HepG2 (cell line): ENCODE results near the gene HPCAL1. TPM values are rescaled to one million over a fixed set of nuclear protein-coding genes. Genes with fewer than 3 reads are reported as not detected.

ENCODE experiments used
- ARNTL ChIP-seq: sonication (generic); formaldehyde crosslinking; IDR thresholded peaks from 2 replicates; pipeline ENCODE4 v1.4.0; 2020; ENCODE audit warnings: mild to moderate bottlenecking, missing genetic modification reagents
- BORCS8-MEF2B ChIP-seq: sonication (generic); formaldehyde crosslinking; IDR thresholded peaks from 2 replicates; pipeline ENCODE4 v1.8.0; 2022; ENCODE audit warnings: mild to moderate bottlenecking, missing genetic modification reagents
- CENPX ChIP-seq: sonication (generic); formaldehyde crosslinking; IDR thresholded peaks from 2 replicates; pipeline ENCODE4 v1.9.0; 2021; ENCODE audit warnings: mild to moderate bottlenecking, missing genetic modification reagents, moderate library complexity
- CREBL2 ChIP-seq: sonication (generic); formaldehyde crosslinking; IDR thresholded peaks from 2 replicates; pipeline ENCODE4 v1.8.1; 2023; ENCODE audit warnings: missing genetic modification reagents, mild to moderate bottlenecking, borderline replicate concordance
- HIC2 ChIP-seq: sonication (generic); formaldehyde crosslinking; IDR thresholded peaks from 2 replicates; pipeline ENCODE4 v1.9.0; 2022; ENCODE audit warnings: low read depth, missing genetic modification reagents
- HNRNPK ChIP-seq: fragments of 200-400 bp; formaldehyde crosslinking; IDR thresholded peaks from 2 replicates; pipeline ENCODE4 v1.6.1; 2018; ENCODE audit warnings: low read length, low read depth, moderate library complexity, mild to moderate bottlenecking; ENCODE audit not compliant: poor library complexity, severe bottlenecking
- HOXA7 ChIP-seq: sonication (generic); formaldehyde crosslinking; IDR thresholded peaks from 2 replicates; pipeline ENCODE4 v1.8.1; 2022; ENCODE audit warnings: mild to moderate bottlenecking, missing genetic modification reagents, moderate library complexity
- IKZF4 ChIP-seq: sonication (generic); formaldehyde crosslinking; IDR thresholded peaks from 2 replicates; pipeline ENCODE4 v1.5.1; 2020; ENCODE audit warnings: borderline replicate concordance, mild to moderate bottlenecking, low read depth, missing genetic modification reagents; ENCODE audit errors: not compliant biosample characterization
- JUNB ChIP-seq: sonication (generic); formaldehyde crosslinking; IDR thresholded peaks from 2 replicates; pipeline ENCODE4 v1.8.0; 2022; ENCODE audit warnings: missing genetic modification reagents, mild to moderate bottlenecking, borderline replicate concordance
- MNT ChIP-seq: fragments of 450-650 bp; IDR thresholded peaks from 2 replicates; pipeline ENCODE4 v1.6.1; 2016
- PREB ChIP-seq: sonication (generic); formaldehyde crosslinking; IDR thresholded peaks from 2 replicates; pipeline ENCODE4 v1.4.0; 2020; ENCODE audit warnings: missing genetic modification reagents
- RFX3 ChIP-seq: IDR thresholded peaks from 2 replicates; pipeline ENCODE4 v1.6.1; 2016; ENCODE audit warnings: missing biosample characterization, missing genetic modification reagents
- SAP130 ChIP-seq: IDR thresholded peaks from 2 replicates; pipeline ENCODE4 v1.6.1; 2016; ENCODE audit warnings: low read depth
- SIN3B ChIP-seq: fragments of 150-350 bp; IDR thresholded peaks from 2 replicates; pipeline ENCODE4 v1.6.1; 2014; ENCODE audit warnings: low read length
- TAF15 ChIP-seq: fragments of 200-400 bp; formaldehyde crosslinking; IDR thresholded peaks from one replicate; pipeline ENCODE4 v1.6.1; 2018; ENCODE audit warnings: mild to moderate bottlenecking, low read depth, low read length; ENCODE audit not compliant: poor library complexity, severe bottlenecking
- ZFP41 ChIP-seq: sonication (generic); formaldehyde crosslinking; IDR thresholded peaks from 2 replicates; pipeline ENCODE4 v1.4.0; 2020; ENCODE audit warnings: mild to moderate bottlenecking, missing genetic modification reagents, borderline replicate concordance
- ZFP82 ChIP-seq: sonication (generic); formaldehyde crosslinking; IDR thresholded peaks from 2 replicates; pipeline ENCODE4 v1.5.1; 2020; ENCODE audit warnings: mild to moderate bottlenecking, missing genetic modification reagents, borderline replicate concordance
- ZFP90 ChIP-seq: sonication (generic); formaldehyde crosslinking; IDR thresholded peaks from 2 replicates; pipeline ENCODE4 v1.8.0; 2022; ENCODE audit warnings: missing genetic modification reagents, mild to moderate bottlenecking, inconsistent platforms, borderline replicate concordance
- ZFP91 ChIP-seq: sonication (generic); formaldehyde crosslinking; IDR thresholded peaks from 2 replicates; pipeline ENCODE4 v1.9.0; 2022; ENCODE audit warnings: missing genetic modification reagents, mild to moderate bottlenecking, borderline replicate concordance
- ZFX ChIP-seq: sonication (generic); formaldehyde crosslinking; IDR thresholded peaks from 2 replicates; pipeline ENCODE4 v1.4.0; 2020; ENCODE audit warnings: mild to moderate bottlenecking, low read depth, missing genetic modification reagents, moderate library complexity
- ZNF251 ChIP-seq: sonication (generic); formaldehyde crosslinking; IDR thresholded peaks from 2 replicates; pipeline ENCODE4 v1.9.0; 2021; ENCODE audit warnings: mild to moderate bottlenecking, missing genetic modification reagents
- ZNF580 ChIP-seq: IDR thresholded peaks from 2 replicates; pipeline ENCODE4 v1.6.1; 2016; ENCODE audit warnings: low read depth, borderline replicate concordance
- polyA plus RNA-seq, 8 experiments: library from polyadenylated mRNA; depleted of rRNA in 3 of 8; stranded (reverse) in 7 of 8; unstranded in 1 of 8; fragments of >200 nt; fragmentation: Illumina TruSeq in 4 of 8; extraction: Trizol in 4 of 8; gene quantifications; 2 replicates each; pipeline versions ENCODE4 v1.2.1 to v1.2.3, GENCODE V29; 2011 to 2016; ENCODE audit warnings: low read depth in 4 of 8, missing spikeins in 1 of 8, mixed read lengths in 1 of 8; ENCODE audit not compliant: insufficient read depth in 1 of 8
- total RNA-seq, 5 experiments: library from RNA; depleted of rRNA; stranded (reverse); fragments of >200 nt; fragmentation: Illumina TruSeq; extraction: Trizol; gene quantifications; 2 replicates each; pipeline ENCODE4 v1.2.3, GENCODE V29; 2016; ENCODE audit warnings: low read depth in 1 of 5

The HPCAL1 gene
- total and polyA plus RNA-seq, 2 of the 13 experiments (the other 11 are each of a cell fraction or from before 2014, with no cell fraction given): 29.5 to 29.9 TPM

- TF ChIP-seq ZFP82 (CRISPR knock-in tag) (no peak; the same call in 1 of the 2 replicates), TAF15 (peak; percentile 43), BORCS8-MEF2B (CRISPR knock-in tag) (peak; percentile 78; the same call in 1 of the 2 replicates), ZFP41 (CRISPR knock-in tag) (0 out of 2 replicates have a peak, but pooled peaks have one; percentile 74), HIC2 (CRISPR knock-in tag) (peak; percentile 91), MNT (peak; percentile 91), ZNF251 (0 out of 2 replicates have a peak, but pooled peaks have one; percentile 33), PREB (CRISPR knock-in tag) (no peak), ZFP90 (CRISPR knock-in tag) (peak; percentile 6; the same call in 1 of the 2 replicates), ZNF580 (CRISPR knock-in tag) (no peak), ZFX (CRISPR knock-in tag) (peak; percentile 68), ZFP91 (CRISPR knock-in tag) (peak; percentile 83; the same call in 1 of the 2 replicates), SIN3B (no peak), HNRNPK (no peak), ARNTL (CRISPR knock-in tag) (peak; percentile 86), CENPX (no peak), IKZF4 (CRISPR knock-in tag) (no peak), SAP130 (CRISPR knock-in tag) (peak; percentile 88), JUNB (CRISPR knock-in tag) (no peak), CREBL2 (CRISPR knock-in tag) (no peak; the same call in 1 of the 2 replicates), HOXA7 (CRISPR knock-in tag) (no peak), RFX3 (CRISPR knock-in tag) (no peak)
Observed at GRCh38 chr2:10278029-10278762, 24.5 kb upstream of the HPCAL1 start (continued).
